Thymus (tissue), 11 donors: ENCODE measurements around the gene POLR2J2. TPM values are rescaled to one million over a fixed set of nuclear protein-coding genes. Genes with fewer than 3 reads are reported as not detected.
A peak's percentile ranks its signal among the peaks of the same experiment; 100 is the strongest.
"Not testable (repeated sequence)": the region's sequence is repeated elsewhere in the genome, so short reads cannot be mapped to it uniquely, and the experiment has no call there.

Experiments
- DNase-seq, 9 donors: peaks; one replicate each; pipeline ENCODE4 v3.0.0-alpha.2; 2013; ENCODE audit warnings: low spot score in 9 of 9, low read depth in 6 of 9, missing footprints in 1 of 9
- H3K27ac ChIP-seq, 2 donors: one replicate each; pipeline ENCODE4 v1.5.1; 2013; ENCODE audit warnings: control low read depth in 1 of 2, low read depth in 1 of 2, low read length in 1 of 2, mild to moderate bottlenecking in 1 of 2, moderate library complexity in 1 of 2
- H3K27me3 ChIP-seq, 2 donors: one replicate each; pipeline ENCODE4 v1.5.1; 2013; ENCODE audit warnings: low read length in 1 of 2; ENCODE audit not compliant: control insufficient read depth in 2 of 2, insufficient read depth in 1 of 2
- H3K36me3 ChIP-seq, 2 donors: one replicate each; pipeline ENCODE4 v1.5.1; 2013; ENCODE audit warnings: low read length in 1 of 2, mild to moderate bottlenecking in 1 of 2, moderate library complexity in 1 of 2; ENCODE audit not compliant: control insufficient read depth in 2 of 2, insufficient read depth in 2 of 2
- H3K4me1 ChIP-seq, 2 donors: one replicate each; pipeline ENCODE4 v1.5.1; 2013; ENCODE audit warnings: low read length in 2 of 2; ENCODE audit not compliant: control insufficient read depth in 2 of 2, insufficient read depth in 2 of 2
- H3K4me3 ChIP-seq, 2 donors: one replicate each; pipeline ENCODE4 v1.5.1; 2013; ENCODE audit warnings: low read length in 2 of 2, control low read depth in 1 of 2, mild to moderate bottlenecking in 1 of 2
- H3K9me3 ChIP-seq, 2 donors: one replicate each; pipeline ENCODE4 v1.5.1; 2013; ENCODE audit warnings: low read length in 1 of 2, mild to moderate bottlenecking in 1 of 2; ENCODE audit not compliant: control insufficient read depth in 2 of 2, insufficient read depth in 1 of 2
- WGBS: extraction: QIAGEN DNeasy Blood & Tissue Kit; methylation state at CpG from one replicate; pipeline ENCODE4 v1.1.7; 2013; 5-methylcytosine and 5-hydroxymethylcytosine counted together
- polyA plus RNA-seq: library from polyadenylated mRNA; stranded (reverse); fragments of 200-250 nt; gene quantifications from one replicate; pipeline ENCODE4 v1.2.3, GENCODE V29; 2013
- total RNA-seq: library from RNA; stranded (reverse); fragments of 120-200 nt; gene quantifications from one replicate; pipeline ENCODE4 v1.2.4, GENCODE V29; 2013
- donor health status: healthy.

The POLR2J2 gene
- total and polyA plus RNA-seq, 2 donors = 1.3 to 4.8 TPM

DNA sequence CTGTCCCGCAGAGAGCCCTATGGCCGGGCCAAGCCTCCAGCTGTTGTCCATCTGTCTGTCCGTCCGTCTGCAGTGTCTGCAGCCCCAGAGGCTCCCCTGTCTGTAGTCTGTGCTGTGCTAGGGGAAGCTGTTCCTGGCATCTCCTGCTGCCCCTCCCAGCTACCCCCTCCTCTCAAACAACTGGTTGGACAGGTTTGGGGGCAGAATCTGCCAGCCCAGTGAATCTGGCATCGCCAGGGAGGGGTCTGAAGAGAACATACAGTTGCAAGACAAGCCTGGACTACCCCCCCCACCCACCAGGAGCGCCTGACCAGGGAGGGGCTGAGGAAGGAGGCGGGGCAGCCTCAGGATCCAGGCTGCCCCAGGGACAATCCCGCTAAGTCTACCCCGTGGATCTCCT, 28.8 kb downstream of the POLR2J2 start, which contains the start of gene UPK3BL1:
TSS of gene UPK3BL1 (minus strand) at position 101 of the 400 bp plus-strand sequence. CDS start at position 51, 50 bp downstream.
- WGBS = no CpG with 5 or more reads among the region's 9 CpGs
- not testable (repeated sequence) for H3K4me1 ChIP-seq, H3K9me3 ChIP-seq, DNase-seq, H3K4me3 ChIP-seq, H3K27me3 ChIP-seq, H3K27ac ChIP-seq, H3K36me3 ChIP-seq

DNA sequence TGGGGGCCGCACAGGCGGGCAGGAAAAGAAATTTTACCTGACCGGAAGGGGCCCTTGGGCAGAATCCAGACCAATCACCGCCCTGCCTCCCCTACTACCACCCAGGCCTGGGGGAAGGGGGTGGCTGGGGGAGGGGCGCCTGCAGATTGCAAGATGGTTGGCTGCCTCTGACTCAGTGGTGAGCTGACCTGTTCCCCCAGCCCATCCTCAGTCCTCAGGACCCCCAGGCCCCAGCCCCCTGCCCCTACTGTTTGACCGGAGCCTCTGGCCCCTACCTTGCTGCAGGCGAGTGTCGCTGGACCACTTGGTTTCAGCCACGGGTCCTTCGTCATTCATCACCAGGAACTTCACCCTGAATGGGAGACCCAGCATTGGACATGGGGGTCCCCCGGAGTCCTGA, 32.6 kb downstream of the POLR2J2 start:
- 98% methylated on average over 7 of the region's 11 CpGs for WGBS

DNA sequence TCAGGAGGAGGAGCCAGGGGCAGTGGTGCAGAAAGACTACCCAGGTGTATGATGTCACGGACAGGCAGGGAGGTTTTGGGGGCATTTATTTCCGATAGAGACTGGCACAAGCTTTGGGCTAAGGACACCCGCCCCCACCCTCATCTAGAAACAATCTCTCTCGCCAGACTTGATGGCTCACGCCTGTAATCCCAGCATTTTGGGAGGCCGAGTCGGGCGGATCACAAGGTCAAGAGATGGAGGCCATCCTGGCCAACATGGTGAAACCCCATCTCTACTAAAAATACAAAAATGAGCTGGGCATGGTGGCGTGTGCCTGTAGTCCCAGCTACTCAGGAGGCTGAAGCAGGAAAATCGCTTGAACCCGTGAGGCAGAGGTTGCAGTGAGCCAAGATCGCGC, 34.5 kb downstream of the POLR2J2 start:
- not testable (repeated sequence) for DNase-seq, H3K36me3 ChIP-seq, H3K27me3 ChIP-seq, H3K4me1 ChIP-seq, H3K4me3 ChIP-seq, H3K9me3 ChIP-seq, H3K27ac ChIP-seq
- WGBS = 85% methylated on average over 8 of the region's 13 CpGs

More for the DNA sequence above, 32.6 kb downstream of the POLR2J2 start:
- not testable (repeated sequence) for H3K4me1 ChIP-seq, H3K27ac ChIP-seq, H3K27me3 ChIP-seq, H3K9me3 ChIP-seq, DNase-seq, H3K4me3 ChIP-seq, H3K36me3 ChIP-seq

DNA sequence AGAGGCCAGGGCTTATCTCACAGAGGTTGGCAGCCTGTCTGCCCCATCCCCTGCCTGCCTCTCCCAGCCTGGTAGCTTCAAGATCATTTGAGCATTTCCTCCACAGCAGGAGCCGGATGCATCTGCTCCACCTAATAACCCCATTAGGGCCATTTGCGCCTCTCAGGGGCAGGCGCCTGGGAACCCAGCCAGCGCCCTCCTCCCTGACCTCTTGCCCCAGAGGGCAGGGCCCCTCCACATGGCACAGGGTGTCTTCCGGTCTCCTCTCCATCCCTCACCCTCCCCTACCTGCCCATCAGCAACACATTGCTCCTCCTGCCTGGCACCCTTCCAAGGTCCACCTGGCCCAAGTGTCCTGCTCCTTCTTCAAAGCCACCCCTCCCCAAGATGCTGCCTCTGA, 36.1 kb downstream of the POLR2J2 start:
- H3K27me3 ChIP-seq, H3K36me3 ChIP-seq, H3K9me3 ChIP-seq, DNase-seq, H3K4me1 ChIP-seq, H3K27ac ChIP-seq, H3K4me3 ChIP-seq: not testable (repeated sequence)
- 96% methylated on average over 3 of the region's 5 CpGs for WGBS

DNA sequence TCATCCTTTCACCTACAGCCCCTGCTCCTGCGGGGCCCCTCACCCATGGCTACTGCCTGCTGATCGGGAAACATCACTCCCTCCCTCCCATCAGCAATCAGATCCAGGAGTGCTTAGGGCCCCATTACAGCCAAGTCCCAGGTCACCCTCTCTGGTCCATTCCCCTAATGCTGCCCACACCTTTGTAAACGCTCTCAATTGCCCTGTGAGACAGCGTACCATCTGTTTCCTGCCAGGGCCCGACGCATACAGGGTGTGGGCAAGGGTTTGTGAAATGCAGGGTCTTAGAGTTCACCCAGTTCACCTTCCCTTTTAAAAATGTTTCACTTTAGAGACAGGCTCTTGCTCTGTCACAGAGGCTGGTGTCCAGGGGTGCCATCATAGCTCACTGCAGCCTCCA, 37.2 kb downstream of the POLR2J2 start:
- H3K9me3 ChIP-seq, H3K27me3 ChIP-seq, H3K36me3 ChIP-seq, H3K27ac ChIP-seq, H3K4me1 ChIP-seq, H3K4me3 ChIP-seq, DNase-seq: not testable (repeated sequence)
- WGBS = 51% methylated on average over 2 of the region's 6 CpGs

DNA sequence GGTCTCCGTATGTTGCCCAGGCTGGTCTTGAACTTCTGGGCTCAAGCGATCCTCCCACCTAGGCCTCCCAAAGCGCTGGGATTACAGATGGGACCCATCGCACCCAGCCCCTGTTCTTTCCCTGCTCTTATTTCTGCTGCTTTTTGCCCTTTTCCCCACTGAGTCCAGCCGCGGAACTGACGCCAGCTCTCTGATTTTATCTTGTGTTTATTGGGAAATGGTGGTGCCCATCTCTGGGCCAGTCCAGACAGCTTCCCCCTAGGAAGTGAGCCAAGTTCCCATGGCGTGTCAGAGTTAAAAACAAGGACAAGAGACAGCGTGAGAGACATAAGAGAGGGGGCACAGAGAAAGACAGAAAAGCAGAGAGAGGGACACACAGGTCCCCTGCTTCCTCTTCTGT, 40.8 kb downstream of the POLR2J2 start:
- H3K4me3 ChIP-seq, H3K4me1 ChIP-seq, H3K27me3 ChIP-seq, DNase-seq, H3K9me3 ChIP-seq, H3K36me3 ChIP-seq, H3K27ac ChIP-seq: not testable (repeated sequence)
- WGBS = 84% methylated on average over 7 of the region's 9 CpGs

DNA sequence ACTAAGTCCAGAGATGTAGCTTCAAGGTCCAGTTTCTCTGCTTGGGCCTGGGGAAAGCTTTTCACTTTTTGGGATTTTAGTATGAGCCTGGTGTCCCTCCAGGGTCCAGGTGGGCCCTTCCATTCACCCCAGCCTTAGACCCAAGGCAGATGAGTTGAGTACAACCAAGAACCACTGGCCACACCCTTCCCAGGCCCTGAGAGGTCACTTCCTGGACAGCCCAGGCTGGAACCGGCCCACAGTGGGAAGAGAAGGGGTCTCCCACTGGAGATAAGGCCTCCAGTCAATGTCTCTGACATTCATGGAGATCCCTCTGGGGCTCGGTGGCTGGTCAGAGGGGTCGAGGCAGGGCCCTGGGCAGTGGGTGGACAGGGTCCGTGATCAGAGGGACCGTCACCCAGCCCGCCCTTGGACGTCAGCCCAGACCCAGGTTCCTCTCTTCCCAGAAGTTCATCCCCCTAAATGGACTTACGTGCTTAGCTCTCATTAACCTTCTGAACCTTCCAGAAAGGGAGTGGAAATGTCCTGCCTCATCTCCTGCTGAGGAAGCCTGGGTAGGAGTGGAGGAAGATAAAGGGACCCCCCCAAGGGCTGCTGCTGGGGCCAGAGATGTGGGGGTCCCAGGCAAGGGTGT, 44.1 kb downstream of the POLR2J2 start:
- not testable (repeated sequence) for H3K4me1 ChIP-seq, H3K27me3 ChIP-seq, H3K4me3 ChIP-seq, H3K9me3 ChIP-seq, H3K27ac ChIP-seq, DNase-seq, H3K36me3 ChIP-seq
- WGBS = no CpG with 5 or more reads among the region's 8 CpGs

DNA sequence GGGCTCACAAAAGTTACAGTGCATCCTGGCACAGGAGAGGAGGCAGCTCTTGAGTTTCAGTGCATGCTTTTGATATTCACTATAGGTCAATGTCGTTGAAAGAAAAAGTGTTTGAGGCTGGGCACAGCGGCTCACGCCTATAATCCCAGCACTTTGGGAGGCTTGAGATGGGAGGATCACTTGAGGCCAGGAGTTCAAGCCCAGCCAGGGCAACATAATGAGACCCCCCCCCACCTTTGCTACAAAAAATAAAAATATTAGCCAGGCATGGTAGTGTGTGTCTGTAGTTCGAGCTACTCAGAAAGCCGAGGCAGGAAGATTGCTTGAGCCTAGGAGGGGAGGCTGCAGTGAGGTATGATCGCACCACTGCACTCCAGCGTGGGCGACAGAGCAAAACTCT, 53.3 kb downstream of the POLR2J2 start:
- not testable (repeated sequence) for H3K36me3 ChIP-seq, H3K4me1 ChIP-seq, H3K9me3 ChIP-seq, DNase-seq, H3K27ac ChIP-seq, H3K27me3 ChIP-seq, H3K4me3 ChIP-seq
- WGBS = 94% methylated on average over 4 of the region's 8 CpGs

DNA sequence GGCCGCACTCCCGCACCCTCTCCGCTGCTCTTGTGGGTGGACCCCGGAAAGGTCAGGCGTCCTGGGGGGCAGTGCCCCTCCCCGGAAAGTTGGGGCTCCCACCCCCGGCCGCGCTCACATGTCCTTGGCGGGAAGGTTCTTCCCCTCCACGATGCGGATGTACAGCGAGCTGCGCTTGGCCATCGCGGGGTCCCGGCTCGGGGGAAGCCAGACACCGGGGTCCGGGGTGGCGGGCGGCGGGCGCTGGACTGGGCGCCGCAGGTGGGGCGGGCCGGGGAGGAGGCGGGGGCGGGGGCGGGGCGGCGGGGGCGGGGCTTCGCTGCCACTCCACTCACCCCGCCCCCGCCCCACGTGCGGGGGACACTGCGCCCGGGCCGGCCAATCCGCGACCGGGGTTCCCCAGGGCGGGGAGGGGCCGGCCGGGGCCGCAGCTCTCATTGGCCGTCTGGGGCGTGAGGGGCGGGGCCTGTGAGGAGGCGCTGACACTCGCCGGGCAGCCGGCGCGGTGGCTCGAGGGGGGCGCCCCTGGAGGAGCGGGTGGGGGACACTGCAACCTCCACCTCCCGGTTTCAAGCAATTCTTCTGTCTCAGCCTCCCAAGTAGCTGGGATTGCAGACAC, 54.8 kb downstream of the POLR2J2 start, which contains the start of gene RASA4:
TSS of gene RASA4 (minus strand) at position 250 of the 619 bp plus-strand sequence. CDS start at position 183, 67 bp downstream.
- peak in 2 of 9 donors; percentile 17 to 25 for DNase-seq
- peaks cover 0 to 12% of the 10 kb centered on the region in 2 donors for H3K4me1 ChIP-seq
- not testable (repeated sequence) for H3K27ac ChIP-seq, H3K36me3 ChIP-seq, H3K9me3 ChIP-seq, H3K27me3 ChIP-seq
- 4% methylated on average over 18 of the region's 62 CpGs for WGBS
- peak within 1 kb of the TSS in 1 of 2 donors; percentile 30 for H3K4me3 ChIP-seq
